Activated T-cell treated with anti-CD3 and anti-CD28 coated beads, Interleukin-2, amount 50 U/mL, for 24 hours (primary cell): ENCODE results near the gene PIF1.
"Not testable (repeated sequence)": the region's sequence is repeated elsewhere in the genome, so short reads cannot be mapped to it uniquely, and the experiment has no call there.

Source experiments
- DNase-seq: peaks from one replicate; pipeline ENCODE4 v3.0.0-alpha.2; 2020
- H3K27ac Mint-ChIP-seq: 2 replicates; pipeline ENCODE4 v1.8.0; 2020; ENCODE audit warnings: mild to moderate bottlenecking, mixed read lengths
- H3K27me3 Mint-ChIP-seq: 2 replicates; pipeline ENCODE4 v1.8.0; 2020; ENCODE audit warnings: mixed read lengths
- H3K36me3 Mint-ChIP-seq: 2 replicates; pipeline ENCODE4 v1.8.0; 2020; ENCODE audit warnings: low read depth, mixed read lengths
- H3K4me1 Mint-ChIP-seq: 2 replicates; pipeline ENCODE4 v1.8.0; 2020; ENCODE audit warnings: low read depth, mixed read lengths
- H3K4me3 Mint-ChIP-seq: 2 replicates; pipeline ENCODE4 v1.8.0; 2020; ENCODE audit warnings: mild to moderate bottlenecking, moderate library complexity, mixed read lengths
- H3K9me3 Mint-ChIP-seq: 2 replicates; pipeline ENCODE4 v1.8.0; 2020; ENCODE audit warnings: mixed read lengths

Gene PIF1

GRCh38 chr15:64842096-64842939, 16.9 kb upstream of the PIF1 start:
- Mint-ChIP-seq H3K4me3 (peak overlapping the region; percentile 92), H3K27me3 (no peaks in the 10 kb centered on the region), H3K36me3 (peaks cover 15% of the 10 kb centered on the region), H3K9me3 (no peaks in the 10 kb centered on the region), H3K4me1 (peaks cover 77% of the 10 kb centered on the region), H3K27ac (peak overlapping the region; percentile 91)
- DNase-seq = peak; percentile 41

GRCh38 chr15:64841344-64842095, 16.1 kb upstream of the PIF1 start, which contains the start of gene PLEKHO2:
PLEKHO2 (plus strand) TSS chr15:64841915; CDS start chr15:64842017, 102 bp downstream.
- Mint-ChIP-seq H3K9me3 (no peaks in the 10 kb centered on the region), H3K27me3 (no peaks in the 10 kb centered on the region), H3K4me3 (peak within 1 kb of the TSS; percentile 92), H3K27ac (peak within 1 kb of the TSS; percentile 91), H3K36me3 (peaks cover 9% of the 10 kb centered on the region), H3K4me1 (peaks cover 72% of the 10 kb centered on the region)
- peak; percentile 91 for DNase-seq

GRCh38 chr15:64841060-64841343, 15.6 kb upstream of the PIF1 start:
- Mint-ChIP-seq H3K36me3 (peaks cover 7% of the 10 kb centered on the region), H3K4me1 (peaks cover 72% of the 10 kb centered on the region), H3K4me3 (peak overlapping the region; percentile 92), H3K27me3 (no peaks in the 10 kb centered on the region), H3K27ac (peak overlapping the region; percentile 87), H3K9me3 (no peaks in the 10 kb centered on the region)
- no peak for DNase-seq

GRCh38 chr15:64837502-64837901, 12.1 kb upstream of the PIF1 start:
- no peaks in the 10 kb centered on the region for H3K27me3 Mint-ChIP-seq
- H3K27ac Mint-ChIP-seq = peak overlapping the region; percentile 78
- peaks cover 4% of the 10 kb centered on the region for H3K36me3 Mint-ChIP-seq
- peaks cover 2% of the 10 kb centered on the region for H3K9me3 Mint-ChIP-seq
- H3K4me1 Mint-ChIP-seq = peaks cover 43% of the 10 kb centered on the region
- H3K4me3 Mint-ChIP-seq = no peak overlapping the region
- no peak for DNase-seq

GRCh38 chr15:64836023-64836536, 10.6 kb upstream of the PIF1 start:
- peaks cover 41% of the 10 kb centered on the region for H3K4me1 Mint-ChIP-seq
- DNase-seq = no peak

GRCh38 chr15:64833690-64834089, 8.2 kb upstream of the PIF1 start:
- Mint-ChIP-seq H3K36me3 (no peaks in the 10 kb centered on the region), H3K4me1 (peaks cover 30% of the 10 kb centered on the region), H3K9me3 (peaks cover 2% of the 10 kb centered on the region), H3K27me3 (no peaks in the 10 kb centered on the region), H3K27ac (no peak overlapping the region), H3K4me3 (no peak overlapping the region)
- DNase-seq = no peak

More at GRCh38 chr15:64836023-64836536, 10.6 kb upstream of the PIF1 start:
- H3K27me3 Mint-ChIP-seq = no peaks in the 10 kb centered on the region
- peak overlapping the region; percentile 28 for H3K4me3 Mint-ChIP-seq
- H3K9me3 Mint-ChIP-seq = peaks cover 2% of the 10 kb centered on the region
- no peaks in the 10 kb centered on the region for H3K36me3 Mint-ChIP-seq
- H3K27ac Mint-ChIP-seq = no peak overlapping the region

- H3K36me3 Mint-ChIP-seq = peaks cover 4% of the 10 kb centered on the region
- H3K4me1 Mint-ChIP-seq = peaks cover 24% of the 10 kb centered on the region
- H3K9me3 Mint-ChIP-seq = no peaks in the 10 kb centered on the region
- H3K4me3 Mint-ChIP-seq = no peak overlapping the region
- H3K27ac Mint-ChIP-seq = no peak overlapping the region
- DNase-seq = no peak
- H3K27me3 Mint-ChIP-seq = peaks cover 9% of the 10 kb centered on the region
Observed at GRCh38 chr15:64828985-64829384, 3.5 kb upstream of the PIF1 start.

GRCh38 chr15:64824929-64825430, 467 bp downstream of the PIF1 start:
- Mint-ChIP-seq H3K4me1 (peaks cover 31% of the 10 kb centered on the region), H3K4me3 (peak overlapping the region; percentile 82), H3K36me3 (peaks cover 10% of the 10 kb centered on the region), H3K27ac (peak overlapping the region; percentile 85), H3K27me3 (peaks cover 20% of the 10 kb centered on the region), H3K9me3 (no peaks in the 10 kb centered on the region)
- DNase-seq = no peak

- peaks cover 4% of the 10 kb centered on the region for H3K36me3 Mint-ChIP-seq
- no peak overlapping the region for H3K4me3 Mint-ChIP-seq
- H3K27ac Mint-ChIP-seq = no peak overlapping the region
- no peaks in the 10 kb centered on the region for H3K9me3 Mint-ChIP-seq
- H3K27me3 Mint-ChIP-seq = no peaks in the 10 kb centered on the region
- DNase-seq = no peak
- peaks cover 1% of the 10 kb centered on the region for H3K4me1 Mint-ChIP-seq
Observed at GRCh38 chr15:64816452-64816851, 9.0 kb downstream of the PIF1 start.

GRCh38 chr15:64814965-64815364, 10.5 kb downstream of the PIF1 start:
- not testable (repeated sequence) for H3K9me3 Mint-ChIP-seq, H3K27ac Mint-ChIP-seq, H3K4me1 Mint-ChIP-seq, H3K27me3 Mint-ChIP-seq, H3K36me3 Mint-ChIP-seq, DNase-seq, H3K4me3 Mint-ChIP-seq

- H3K4me1 Mint-ChIP-seq, H3K27ac Mint-ChIP-seq, H3K27me3 Mint-ChIP-seq, H3K9me3 Mint-ChIP-seq, DNase-seq, H3K4me3 Mint-ChIP-seq, H3K36me3 Mint-ChIP-seq: not testable (repeated sequence)
Observed at GRCh38 chr15:64814283-64814682, 11.2 kb downstream of the PIF1 start.

GRCh38 chr15:64813075-64813474, 12.4 kb downstream of the PIF1 start:
- Mint-ChIP-seq H3K36me3 (no peaks in the 10 kb centered on the region), H3K27me3 (peaks cover 3% of the 10 kb centered on the region), H3K9me3 (no peaks in the 10 kb centered on the region), H3K27ac (no peak overlapping the region), H3K4me3 (no peak overlapping the region), H3K4me1 (peaks cover 1% of the 10 kb centered on the region)
- no peak for DNase-seq

- no peak overlapping the region for H3K27ac Mint-ChIP-seq
- no peaks in the 10 kb centered on the region for H3K9me3 Mint-ChIP-seq
Observed at GRCh38 chr15:64810497-64811326, 14.7 kb downstream of the PIF1 start.

More at GRCh38 chr15:64810497-64811326, 14.7 kb downstream of the PIF1 start:
- Mint-ChIP-seq H3K27me3 (peaks cover 5% of the 10 kb centered on the region), H3K4me3 (no peak overlapping the region), H3K36me3 (no peaks in the 10 kb centered on the region), H3K4me1 (peaks cover 1% of the 10 kb centered on the region)
- no peak for DNase-seq
